Fibroblast of lung (primary cell): ENCODE results near the gene MYH9.

ENCODE experiments used
- EZH2 ChIP-seq: IDR thresholded peaks from 2 replicates; pipeline ENCODE4 v1.5.1; 2012; ENCODE audit warnings: low read length, control low read depth, mild to moderate bottlenecking; ENCODE audit errors: missing control alignments
- TF ChIP-seq, protein P1 (sequence below), 2 donors: IDR thresholded peaks in 1 of 2; conservative IDR thresholded peaks in 1 of 2; 1 replicate in 1 of 2; 2 replicates in 1 of 2; pipeline ENCODE4 v1.5.1; 2011 to 2012; ENCODE audit warnings: low read length in 2 of 2, control low read depth in 1 of 2, inconsistent platforms in 1 of 2, low read depth in 1 of 2, mild to moderate bottlenecking in 1 of 2

DNA sequence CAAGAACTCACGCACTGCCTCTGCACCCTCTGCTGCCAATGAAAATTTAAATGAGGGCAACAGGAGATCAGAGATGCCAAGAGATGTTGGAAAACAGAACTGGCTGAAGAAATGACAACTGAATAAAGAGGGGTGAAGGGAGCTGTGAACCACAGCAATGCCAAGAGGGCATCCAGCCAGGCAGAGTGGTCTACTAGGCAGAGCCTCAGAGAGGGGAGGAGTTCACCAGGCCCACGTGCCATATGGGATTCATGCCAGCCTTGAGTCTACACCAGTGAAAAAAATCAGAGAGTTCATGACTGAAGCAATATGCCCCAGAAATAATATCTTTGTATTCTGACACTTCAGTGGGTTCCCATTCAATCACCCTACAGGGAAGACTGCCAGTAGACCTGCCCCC lies 152.8 kb downstream of the MYH9 start:
- TF ChIP-seq, protein P1, sequence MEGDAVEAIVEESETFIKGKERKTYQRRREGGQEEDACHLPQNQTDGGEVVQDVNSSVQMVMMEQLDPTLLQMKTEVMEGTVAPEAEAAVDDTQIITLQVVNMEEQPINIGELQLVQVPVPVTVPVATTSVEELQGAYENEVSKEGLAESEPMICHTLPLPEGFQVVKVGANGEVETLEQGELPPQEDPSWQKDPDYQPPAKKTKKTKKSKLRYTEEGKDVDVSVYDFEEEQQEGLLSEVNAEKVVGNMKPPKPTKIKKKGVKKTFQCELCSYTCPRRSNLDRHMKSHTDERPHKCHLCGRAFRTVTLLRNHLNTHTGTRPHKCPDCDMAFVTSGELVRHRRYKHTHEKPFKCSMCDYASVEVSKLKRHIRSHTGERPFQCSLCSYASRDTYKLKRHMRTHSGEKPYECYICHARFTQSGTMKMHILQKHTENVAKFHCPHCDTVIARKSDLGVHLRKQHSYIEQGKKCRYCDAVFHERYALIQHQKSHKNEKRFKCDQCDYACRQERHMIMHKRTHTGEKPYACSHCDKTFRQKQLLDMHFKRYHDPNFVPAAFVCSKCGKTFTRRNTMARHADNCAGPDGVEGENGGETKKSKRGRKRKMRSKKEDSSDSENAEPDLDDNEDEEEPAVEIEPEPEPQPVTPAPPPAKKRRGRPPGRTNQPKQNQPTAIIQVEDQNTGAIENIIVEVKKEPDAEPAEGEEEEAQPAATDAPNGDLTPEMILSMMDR (conservative IDR thresholded peaks at IDR 0.05 in 1 of 2, IDR thresholded peaks at IDR 0.05 in 1 of 2; ENCODE audit: low read depth in 1 of 2, low read length in 2 of 2) = no peak
- TF ChIP-seq EZH2 = no peak
